ENCODE results near the gene SMAD6. TPM values are rescaled to one million over a fixed set of nuclear protein-coding genes. Genes with fewer than 3 reads are reported as not detected.

The SMAD6 gene
- total and polyA plus RNA-seq, 3 experiments from 2014 or later: 0.04 to 0.26 TPM; not detected in 1

DNA sequence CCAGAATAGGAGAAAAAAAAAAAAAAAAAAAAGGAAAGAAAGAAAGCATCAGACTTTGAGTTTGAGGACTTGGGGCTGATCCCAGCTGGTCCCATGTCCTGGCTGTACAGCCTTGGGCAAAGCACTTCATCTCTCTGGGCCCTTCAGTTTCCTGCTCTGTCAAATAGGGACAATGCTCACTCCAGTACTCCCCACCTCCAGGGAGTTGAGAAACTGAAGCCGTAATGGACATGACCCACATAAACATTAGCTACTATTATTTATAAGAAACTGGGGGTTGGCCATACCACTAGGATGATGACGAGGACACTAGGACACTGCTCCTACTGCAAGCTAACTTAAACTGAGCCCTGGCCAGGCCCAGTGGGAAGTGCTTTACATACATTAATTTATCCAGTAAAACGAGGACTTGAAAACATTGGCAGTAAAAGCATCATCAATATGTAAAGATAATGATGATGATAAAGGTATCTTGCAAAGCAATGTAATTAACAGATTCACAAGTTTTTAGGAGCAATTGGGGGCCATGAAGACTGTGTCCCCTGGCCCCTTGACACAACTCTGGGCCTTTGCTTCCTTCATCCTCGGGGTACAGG lies 22.9 kb upstream of the SMAD6 start:
- peak overlapping the region; percentile 57 for H3K27ac ChIP-seq (ENCODE audit: low read depth, low read length)
- H3K36me3 ChIP-seq (ENCODE audit: insufficient read depth, low read length): no peaks in the 10 kb centered on the region
- no peaks in the 10 kb centered on the region for H3K9me3 ChIP-seq (ENCODE audit: low read length)
- CTCF ChIA-PET: no interaction called here
- POLR2A ChIA-PET: no interaction called here
- no peak overlapping the region for H3K4me3 ChIP-seq (ENCODE audit: low read length)
- DNase-seq: no peak
- no peak overlapping the region for H3K27ac Mint-ChIP-seq
- H3K9me3 Mint-ChIP-seq: peaks cover 0 to 10% (median 0%) of the 10 kb centered on the region in 5 donors
- no peaks in the 10 kb centered on the region for H3K27me3 Mint-ChIP-seq
- H3K36me3 Mint-ChIP-seq: peaks cover 0 to 17% (median 5%) of the 10 kb centered on the region in 3 donors
- H3K4me1 ChIP-seq (ENCODE audit: insufficient read depth, low read length): peaks cover 5% of the 10 kb centered on the region
- H3K4me1 Mint-ChIP-seq: peaks cover 8 to 13% (median 11%) of the 10 kb centered on the region in 3 donors
- H3K4me3 Mint-ChIP-seq: no peak overlapping the region
- H3K27me3 ChIP-seq (ENCODE audit: insufficient read depth, low read length, poor library complexity, severe bottlenecking): no peaks in the 10 kb centered on the region

DNA sequence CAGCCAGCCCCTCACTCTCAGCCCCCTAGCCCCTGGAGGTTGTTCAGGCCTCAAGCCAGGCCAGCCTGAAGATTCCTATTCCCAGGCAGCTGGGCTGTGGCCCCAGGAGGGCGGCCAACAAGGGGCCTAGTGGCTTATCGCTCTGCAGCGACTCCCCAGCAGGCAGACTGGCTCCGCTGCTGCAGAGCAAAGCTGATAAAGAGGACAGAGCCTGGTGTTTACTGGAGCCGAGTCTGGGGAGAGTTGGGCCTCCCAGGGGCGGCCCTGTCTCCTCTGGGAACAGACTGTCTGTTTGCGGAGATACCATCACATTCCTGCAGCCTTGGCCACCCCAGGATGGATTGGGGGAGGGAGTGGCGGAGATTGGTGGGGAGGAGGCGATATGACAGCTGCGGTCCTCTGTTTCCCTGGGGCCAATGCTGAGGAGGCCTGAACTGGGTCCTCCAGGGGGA lies 22.4 kb upstream of the SMAD6 start:
- no peak overlapping the region for H3K4me3 Mint-ChIP-seq
- no peaks in the 10 kb centered on the region for H3K27me3 Mint-ChIP-seq
- H3K4me1 ChIP-seq (ENCODE audit: insufficient read depth, low read length): peaks cover 2% of the 10 kb centered on the region
- H3K36me3 Mint-ChIP-seq: peaks cover 0 to 17% (median 5%) of the 10 kb centered on the region in 3 donors
- ChIA-PET CTCF (no interaction called here), POLR2A (no interaction called here)
- H3K27me3 ChIP-seq (ENCODE audit: insufficient read depth, low read length, poor library complexity, severe bottlenecking): no peaks in the 10 kb centered on the region
- peaks cover 5 to 9% (median 7%) of the 10 kb centered on the region in 3 donors for H3K4me1 Mint-ChIP-seq
- peaks cover 0 to 10% (median 0%) of the 10 kb centered on the region in 5 donors for H3K9me3 Mint-ChIP-seq
- no peak for DNase-seq
- no peaks in the 10 kb centered on the region for H3K36me3 ChIP-seq (ENCODE audit: insufficient read depth, low read length)
- H3K27ac ChIP-seq (ENCODE audit: low read depth, low read length): peak overlapping the region; percentile 57
- peak overlapping the region in 1 of 8 donors; percentile 7 for H3K27ac Mint-ChIP-seq
- no peaks in the 10 kb centered on the region for H3K9me3 ChIP-seq (ENCODE audit: low read length)
- no peak overlapping the region for H3K4me3 ChIP-seq (ENCODE audit: low read length)

DNA sequence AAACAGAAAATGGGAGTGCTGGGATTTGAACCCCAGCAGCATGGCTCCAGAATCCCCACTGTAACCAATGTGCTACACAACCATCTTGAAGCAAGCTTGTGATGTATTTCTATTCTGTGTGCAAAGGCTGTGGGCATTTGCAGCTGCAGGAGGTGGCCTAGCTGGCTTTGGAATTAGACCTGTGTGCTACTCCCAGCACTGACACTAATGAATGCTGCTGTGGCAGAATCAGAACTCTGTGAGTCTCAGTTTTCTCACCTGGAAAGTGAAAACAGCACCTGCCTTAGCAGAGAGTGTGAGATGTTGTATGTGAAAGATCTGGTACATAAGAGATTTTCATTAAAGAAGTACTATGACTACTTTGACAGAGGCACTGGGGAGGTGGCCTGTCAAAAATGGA lies 21.5 kb upstream of the SMAD6 start:
- H3K27ac Mint-ChIP-seq: peak overlapping the region in 1 of 8 donors; percentile 12
- Histone ChIP-seq H3K4me1 (ENCODE audit: insufficient read depth, low read length) (no peaks in the 10 kb centered on the region), H3K27me3 (ENCODE audit: insufficient read depth, low read length, poor library complexity, severe bottlenecking) (no peaks in the 10 kb centered on the region), H3K27ac (ENCODE audit: low read depth, low read length) (peak overlapping the region; percentile 28), H3K9me3 (ENCODE audit: low read length) (no peaks in the 10 kb centered on the region), H3K4me3 (ENCODE audit: low read length) (no peak overlapping the region), H3K36me3 (ENCODE audit: insufficient read depth, low read length) (no peaks in the 10 kb centered on the region)
- peaks cover 0 to 17% (median 5%) of the 10 kb centered on the region in 3 donors for H3K36me3 Mint-ChIP-seq
- ChIA-PET CTCF (no interaction called here), POLR2A (no interaction called here)
- H3K4me3 Mint-ChIP-seq: no peak overlapping the region
- peaks cover 0 to 10% (median 0%) of the 10 kb centered on the region in 5 donors for H3K9me3 Mint-ChIP-seq
- H3K27me3 Mint-ChIP-seq: no peaks in the 10 kb centered on the region
- H3K4me1 Mint-ChIP-seq: peaks cover 2 to 4% (median 2%) of the 10 kb centered on the region in 3 donors
- DNase-seq: no peak

DNA sequence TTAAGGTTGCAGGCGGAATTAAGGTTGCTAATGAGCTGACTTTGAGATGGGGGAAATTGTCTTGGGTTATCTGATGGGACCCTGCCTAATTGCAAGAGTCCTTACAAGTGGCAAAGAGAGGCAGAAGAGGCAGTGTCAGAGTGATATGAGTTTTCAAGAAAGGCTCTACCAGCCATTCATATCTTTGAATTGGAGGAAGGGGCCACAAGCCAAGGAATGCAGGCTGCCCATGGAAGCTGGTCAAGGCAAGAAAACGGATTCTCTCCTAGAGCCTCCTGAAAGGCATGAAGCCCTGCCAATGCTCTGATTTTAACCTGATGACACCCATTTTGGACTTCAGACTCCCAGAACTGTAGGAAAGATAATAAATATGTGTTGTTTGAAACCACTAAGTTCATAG lies 20.6 kb upstream of the SMAD6 start:
- H3K36me3 Mint-ChIP-seq: peaks cover 0 to 17% (median 5%) of the 10 kb centered on the region in 3 donors
- no peaks in the 10 kb centered on the region for H3K4me1 Mint-ChIP-seq
- no peak overlapping the region for H3K27ac ChIP-seq (ENCODE audit: low read depth, low read length)
- no peaks in the 10 kb centered on the region for H3K27me3 ChIP-seq (ENCODE audit: insufficient read depth, low read length, poor library complexity, severe bottlenecking)
- no peaks in the 10 kb centered on the region for H3K36me3 ChIP-seq (ENCODE audit: insufficient read depth, low read length)
- no peaks in the 10 kb centered on the region for H3K4me1 ChIP-seq (ENCODE audit: insufficient read depth, low read length)
- ChIA-PET CTCF (no interaction called here), POLR2A (no interaction called here)
- H3K4me3 Mint-ChIP-seq: no peak overlapping the region
- H3K9me3 ChIP-seq (ENCODE audit: low read length): no peaks in the 10 kb centered on the region
- H3K9me3 Mint-ChIP-seq: peaks cover 0 to 10% (median 0%) of the 10 kb centered on the region in 5 donors
- no peak overlapping the region for H3K4me3 ChIP-seq (ENCODE audit: low read length)
- no peaks in the 10 kb centered on the region for H3K27me3 Mint-ChIP-seq
- no peak for DNase-seq
- H3K27ac Mint-ChIP-seq: no peak overlapping the region

DNA sequence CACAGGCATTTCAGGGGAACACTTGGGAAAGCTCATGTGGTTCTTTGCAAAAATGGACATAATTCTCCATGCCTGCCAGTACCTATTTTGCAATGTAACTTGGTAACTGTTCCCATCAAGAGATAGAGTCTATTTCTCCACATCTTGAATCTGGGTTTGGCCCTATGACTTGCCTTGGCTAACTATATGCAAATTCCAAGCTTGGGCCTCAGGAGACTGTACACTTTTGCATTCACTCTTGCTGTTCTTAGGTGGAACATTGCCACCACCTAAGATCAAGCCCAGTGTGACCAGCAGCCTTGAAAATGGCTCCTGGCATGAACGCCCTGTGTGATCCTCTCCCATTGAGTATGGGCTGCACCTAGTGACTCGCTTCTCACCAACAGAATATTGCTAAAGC lies 19.8 kb upstream of the SMAD6 start:
- Histone ChIP-seq H3K27ac (ENCODE audit: low read depth, low read length) (no peak overlapping the region), H3K4me3 (ENCODE audit: low read length) (no peak overlapping the region), H3K9me3 (ENCODE audit: low read length) (no peaks in the 10 kb centered on the region), H3K4me1 (ENCODE audit: insufficient read depth, low read length) (no peaks in the 10 kb centered on the region), H3K36me3 (ENCODE audit: insufficient read depth, low read length) (no peaks in the 10 kb centered on the region), H3K27me3 (ENCODE audit: insufficient read depth, low read length, poor library complexity, severe bottlenecking) (no peaks in the 10 kb centered on the region)
- POLR2A ChIA-PET: no interaction called here
- no peak for DNase-seq
- Mint-ChIP-seq H3K4me3 (no peak overlapping the region), H3K27ac (no peak overlapping the region), H3K36me3 (peaks cover 0 to 17% (median 5%) of the 10 kb centered on the region in 3 donors), H3K27me3 (no peaks in the 10 kb centered on the region), H3K9me3 (peaks cover 0 to 10% (median 0%) of the 10 kb centered on the region in 5 donors), H3K4me1 (no peaks in the 10 kb centered on the region)
- CTCF ChIA-PET: no interaction called here

DNA sequence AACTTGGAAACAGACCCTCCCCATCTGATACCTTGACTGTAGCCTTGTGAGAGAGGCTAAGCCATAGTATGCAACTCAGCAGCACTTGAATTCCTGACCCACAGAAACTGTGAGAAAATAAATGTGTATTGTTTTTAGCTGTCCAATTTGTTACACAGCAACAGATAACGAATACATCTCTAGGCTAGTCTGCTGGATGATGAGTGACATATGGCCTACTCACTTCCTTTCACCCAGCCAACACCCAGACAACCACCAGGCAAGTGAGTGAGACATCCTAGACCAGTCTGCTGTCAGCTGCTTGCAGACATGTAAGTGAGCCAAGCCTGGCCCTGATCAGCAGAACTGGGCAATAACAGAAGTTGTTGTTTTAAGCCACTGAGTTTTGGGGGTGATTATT lies 19.2 kb upstream of the SMAD6 start:
- Mint-ChIP-seq H3K4me3 (no peak overlapping the region), H3K9me3 (peaks cover 0 to 10% (median 0%) of the 10 kb centered on the region in 5 donors), H3K27me3 (no peaks in the 10 kb centered on the region), H3K27ac (no peak overlapping the region), H3K36me3 (peaks cover 0 to 17% (median 5%) of the 10 kb centered on the region in 3 donors), H3K4me1 (no peaks in the 10 kb centered on the region)
- Histone ChIP-seq H3K36me3 (ENCODE audit: insufficient read depth, low read length) (no peaks in the 10 kb centered on the region), H3K27me3 (ENCODE audit: insufficient read depth, low read length, poor library complexity, severe bottlenecking) (no peaks in the 10 kb centered on the region), H3K4me1 (ENCODE audit: insufficient read depth, low read length) (no peaks in the 10 kb centered on the region), H3K4me3 (ENCODE audit: low read length) (no peak overlapping the region), H3K27ac (ENCODE audit: low read depth, low read length) (no peak overlapping the region), H3K9me3 (ENCODE audit: low read length) (no peaks in the 10 kb centered on the region)
- no peak for DNase-seq
- ChIA-PET POLR2A (no interaction called here), CTCF (no interaction called here)

DNA sequence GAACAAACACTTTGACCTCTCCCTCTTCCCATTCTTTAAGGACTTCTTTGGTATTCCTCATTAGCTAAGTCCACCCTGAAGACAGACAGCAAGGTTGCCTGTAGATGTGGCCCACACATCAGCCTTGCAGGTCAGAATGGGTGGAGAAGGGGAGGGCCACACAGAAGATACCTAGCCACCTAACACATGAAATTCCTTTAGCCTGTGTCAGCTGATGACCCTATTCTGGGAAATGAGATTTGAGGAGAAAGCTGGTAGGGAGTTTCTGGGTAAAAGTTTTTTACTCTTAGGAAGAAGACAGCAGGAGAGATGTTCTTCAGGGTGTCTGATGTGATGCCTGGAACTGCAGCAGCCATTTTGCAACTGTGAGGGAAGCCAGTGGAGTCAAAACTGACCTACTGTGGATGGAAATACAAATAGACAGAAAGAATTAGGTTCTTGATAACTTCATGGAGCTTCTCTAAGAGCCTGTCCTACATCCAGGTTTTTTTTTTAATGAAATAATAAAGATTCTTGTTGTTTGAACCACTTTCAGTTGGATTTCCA lies 17.8 kb upstream of the SMAD6 start:
- Histone ChIP-seq H3K4me1 (ENCODE audit: insufficient read depth, low read length) (no peaks in the 10 kb centered on the region), H3K27me3 (ENCODE audit: insufficient read depth, low read length, poor library complexity, severe bottlenecking) (no peaks in the 10 kb centered on the region), H3K36me3 (ENCODE audit: insufficient read depth, low read length) (no peaks in the 10 kb centered on the region), H3K9me3 (ENCODE audit: low read length) (no peaks in the 10 kb centered on the region), H3K27ac (ENCODE audit: low read depth, low read length) (no peak overlapping the region), H3K4me3 (ENCODE audit: low read length) (no peak overlapping the region)
- no peak for DNase-seq
- peaks cover 0 to 10% (median 0%) of the 10 kb centered on the region in 5 donors for H3K9me3 Mint-ChIP-seq
- no peaks in the 10 kb centered on the region for H3K4me1 Mint-ChIP-seq
- no peaks in the 10 kb centered on the region for H3K27me3 Mint-ChIP-seq
- H3K4me3 Mint-ChIP-seq: no peak overlapping the region
- H3K27ac Mint-ChIP-seq: no peak overlapping the region
- CTCF ChIA-PET: no interaction called here
- POLR2A ChIA-PET: no interaction called here
- H3K36me3 Mint-ChIP-seq: peaks cover 0 to 17% (median 5%) of the 10 kb centered on the region in 3 donors

- no peaks in the 10 kb centered on the region for H3K27me3 Mint-ChIP-seq
- no peaks in the 10 kb centered on the region for H3K4me1 Mint-ChIP-seq
- peak overlapping the region in 1 of 8 donors; percentile 43 for H3K27ac Mint-ChIP-seq
- peaks cover 0 to 10% (median 0%) of the 10 kb centered on the region in 5 donors for H3K9me3 Mint-ChIP-seq
- Histone ChIP-seq H3K4me1 (ENCODE audit: insufficient read depth, low read length) (no peaks in the 10 kb centered on the region), H3K27ac (ENCODE audit: low read depth, low read length) (no peak overlapping the region), H3K4me3 (ENCODE audit: low read length) (no peak overlapping the region), H3K9me3 (ENCODE audit: low read length) (no peaks in the 10 kb centered on the region), H3K27me3 (ENCODE audit: insufficient read depth, low read length, poor library complexity, severe bottlenecking) (no peaks in the 10 kb centered on the region), H3K36me3 (ENCODE audit: insufficient read depth, low read length) (no peaks in the 10 kb centered on the region)
- ChIA-PET CTCF (interaction anchor here (1.0 kb wide), 1 partner anchor 30 kb away, joined by 3 read pairs; no protein-coding TSS in a partner anchor), POLR2A (no interaction called here)
- H3K4me3 Mint-ChIP-seq: no peak overlapping the region
- H3K36me3 Mint-ChIP-seq: peaks cover 0 to 14% (median 5%) of the 10 kb centered on the region in 3 donors
- no peak for DNase-seq
Measured at GRCh38 chr15:66685638-66686150, 16.3 kb upstream of the SMAD6 start.
